HG03045 (cell line): Measurements from ENCODE around the gene FOXC1.

Source experiments
- ATAC-seq: cut with Tn5 transposase; IDR thresholded peaks from one replicate; pipeline ENCODE4 v1.9.1; 2021; ENCODE audit warnings: mild to moderate bottlenecking, moderate library complexity; ENCODE audit not compliant: unreplicated experiment

The FOXC1 gene

GRCh38 chr6:1611572-1612298, 2.0 kb downstream of the FOXC1 start:
- no peak for ATAC-seq

- ATAC-seq: no peak
Measured at GRCh38 chr6:1612299-1612973, 2.7 kb downstream of the FOXC1 start.

- no peak for ATAC-seq
Measured at GRCh38 chr6:1612974-1613306, 3.2 kb downstream of the FOXC1 start.

DNA sequence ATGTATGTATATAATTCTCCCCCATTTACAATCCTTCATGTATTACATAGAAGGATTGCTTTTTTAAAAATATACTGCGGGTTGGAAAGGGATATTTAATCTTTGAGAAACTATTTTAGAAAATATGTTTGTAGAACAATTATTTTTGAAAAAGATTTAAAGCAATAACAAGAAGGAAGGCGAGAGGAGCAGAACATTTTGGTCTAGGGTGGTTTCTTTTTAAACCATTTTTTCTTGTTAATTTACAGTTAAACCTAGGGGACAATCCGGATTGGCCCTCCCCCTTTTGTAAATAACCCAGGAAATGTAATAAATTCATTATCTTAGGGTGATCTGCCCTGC, 3.6 kb downstream of the FOXC1 start:
- no peak for ATAC-seq

GRCh38 chr6:1613688-1614447, 4.2 kb downstream of the FOXC1 start:
- no peak for ATAC-seq

DNA sequence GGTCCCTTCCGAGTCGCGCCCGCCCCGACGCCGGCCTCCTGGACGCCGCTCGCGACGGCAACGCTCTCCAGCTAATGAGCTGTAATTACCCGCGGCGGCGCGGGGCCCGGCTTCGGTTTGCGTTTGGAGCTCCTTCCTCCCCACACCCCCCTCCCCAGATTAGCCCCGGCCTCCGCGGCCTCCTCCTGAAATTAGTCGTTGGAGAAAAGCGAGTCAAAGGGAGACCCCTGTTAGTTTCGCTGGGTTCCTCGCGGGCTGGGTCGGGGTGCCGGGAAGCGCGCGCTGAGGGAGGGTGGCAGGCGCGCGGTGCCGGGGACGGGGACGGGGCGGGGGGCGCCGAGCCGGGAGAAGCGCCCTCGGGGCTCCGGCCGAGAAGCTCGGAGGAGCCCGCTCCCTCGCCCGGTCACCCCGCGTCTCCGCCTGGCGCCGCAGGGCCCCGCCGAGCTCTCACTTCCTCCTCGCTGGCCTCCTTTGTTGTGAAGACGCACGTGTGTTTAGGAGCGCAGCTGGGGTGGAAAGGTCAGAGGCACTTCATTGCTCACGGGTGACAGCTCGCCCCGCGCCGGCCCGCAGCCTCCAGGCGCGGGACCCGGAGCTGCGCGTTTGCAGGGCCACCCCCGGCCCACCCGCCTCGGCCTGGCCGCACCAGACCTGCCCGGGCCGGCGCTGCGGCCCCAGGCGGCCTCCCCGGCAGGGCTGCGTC, 4.9 kb downstream of the FOXC1 start:
- no peak for ATAC-seq

GRCh38 chr6:1615151-1615852, 5.6 kb downstream of the FOXC1 start:
- no peak for ATAC-seq

DNA sequence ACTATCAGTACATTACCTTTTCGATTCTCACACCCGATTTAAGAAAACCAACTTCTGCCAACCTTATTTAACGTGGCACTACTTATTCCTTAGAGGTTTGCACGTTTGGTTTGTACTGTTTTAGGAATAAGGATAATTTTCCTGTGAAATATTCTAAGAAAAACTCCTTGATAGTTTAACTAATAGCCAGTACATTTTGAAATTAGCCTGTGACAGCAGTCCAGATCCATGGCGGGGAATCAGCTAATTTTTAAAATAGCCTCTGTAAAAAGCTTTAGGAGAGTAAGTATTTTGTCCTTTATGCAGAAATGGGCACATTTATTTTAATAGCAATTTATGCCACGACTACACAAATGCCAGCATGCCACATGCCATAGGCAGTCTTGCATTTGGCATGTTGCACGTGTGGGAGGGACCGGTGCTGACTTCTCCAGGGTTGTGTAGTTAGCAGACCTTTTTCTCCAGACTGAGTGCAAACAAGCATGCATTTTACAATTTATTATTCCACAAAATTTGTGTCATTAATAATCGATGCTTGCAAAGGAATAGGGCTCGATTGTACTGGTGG, 6.2 kb downstream of the FOXC1 start:
- ATAC-seq: no peak

DNA sequence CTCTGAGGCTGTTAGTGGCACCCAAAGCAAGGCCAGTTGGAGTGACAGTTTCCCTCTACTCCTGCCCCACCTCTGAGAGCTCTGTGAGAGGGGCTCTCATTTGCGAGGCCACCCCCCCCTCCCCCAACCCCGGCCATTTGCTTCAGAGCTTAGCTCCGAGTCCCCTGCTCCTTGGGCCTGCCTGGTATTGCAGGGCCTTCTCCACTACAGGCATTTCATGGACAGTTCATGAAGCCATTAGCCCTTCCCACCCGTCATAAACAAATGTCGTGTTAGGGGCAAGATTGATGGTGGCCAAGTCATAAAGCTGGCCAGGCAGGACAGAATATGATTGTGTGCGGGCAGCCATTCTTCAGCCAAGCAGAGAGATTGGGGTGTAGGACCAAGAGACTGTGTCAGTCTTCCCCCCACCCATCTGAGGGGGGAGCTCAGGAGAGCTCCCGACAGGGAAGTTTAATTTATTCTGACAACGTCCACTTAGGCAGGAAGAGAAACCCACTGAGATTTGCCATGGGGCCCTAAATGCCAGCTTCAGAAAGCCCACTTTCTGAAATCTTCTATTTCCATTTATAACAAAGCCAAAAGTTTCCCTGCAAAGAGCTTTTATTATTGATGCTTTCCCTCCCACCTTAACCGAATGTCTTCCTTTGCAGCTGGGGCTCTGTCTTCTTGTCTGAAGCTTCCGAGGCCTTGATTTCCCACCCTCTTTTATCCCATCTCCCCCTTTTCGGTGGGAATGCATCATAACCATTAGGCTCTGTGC, 7.2 kb downstream of the FOXC1 start:
- ATAC-seq: no peak

DNA sequence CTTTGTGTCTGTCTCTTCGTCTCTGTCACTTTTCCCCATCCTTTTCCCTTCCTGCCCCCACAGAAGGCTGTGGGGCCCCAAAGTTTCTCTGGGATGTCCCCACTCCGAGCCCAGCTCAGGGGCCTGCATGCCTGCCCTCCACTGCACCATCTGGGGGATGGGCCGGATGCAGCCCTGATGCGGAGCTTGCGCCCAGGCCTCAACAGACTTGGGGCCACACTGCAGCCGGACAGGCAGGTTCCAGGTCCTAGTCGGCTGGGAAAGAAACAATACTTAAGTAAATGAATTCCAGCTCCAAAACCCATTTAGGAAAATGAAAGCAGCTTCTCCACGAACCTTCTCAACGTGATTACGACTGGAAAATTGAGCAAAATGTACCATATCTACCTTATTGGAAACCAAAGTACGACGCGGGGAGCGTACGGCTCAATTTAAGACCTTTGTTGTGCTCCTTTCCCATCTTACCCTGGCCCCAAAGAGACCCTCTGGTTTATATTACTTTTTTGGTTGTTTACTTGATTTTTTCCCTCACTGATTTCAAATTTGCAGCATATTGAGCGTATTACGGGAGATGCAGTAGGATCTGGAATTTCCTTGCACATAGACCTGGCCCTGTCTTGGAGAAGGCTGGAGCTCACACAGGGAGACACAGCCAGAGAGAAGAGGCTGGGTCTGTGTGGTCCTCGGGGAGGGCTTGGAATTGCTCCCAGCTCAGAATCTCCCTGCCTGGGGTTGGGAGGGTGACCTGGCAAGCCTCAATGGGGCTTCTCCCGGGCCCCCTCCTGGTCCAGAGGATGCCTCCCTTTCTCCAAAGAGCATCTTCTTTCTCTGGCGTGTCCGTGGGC, 8.0 kb downstream of the FOXC1 start:
- no peak for ATAC-seq

GRCh38 chr6:1618311-1619097, 8.8 kb downstream of the FOXC1 start:
- no peak for ATAC-seq

- ATAC-seq: no peak
Measured at GRCh38 chr6:1619098-1619672, 9.5 kb downstream of the FOXC1 start.

DNA sequence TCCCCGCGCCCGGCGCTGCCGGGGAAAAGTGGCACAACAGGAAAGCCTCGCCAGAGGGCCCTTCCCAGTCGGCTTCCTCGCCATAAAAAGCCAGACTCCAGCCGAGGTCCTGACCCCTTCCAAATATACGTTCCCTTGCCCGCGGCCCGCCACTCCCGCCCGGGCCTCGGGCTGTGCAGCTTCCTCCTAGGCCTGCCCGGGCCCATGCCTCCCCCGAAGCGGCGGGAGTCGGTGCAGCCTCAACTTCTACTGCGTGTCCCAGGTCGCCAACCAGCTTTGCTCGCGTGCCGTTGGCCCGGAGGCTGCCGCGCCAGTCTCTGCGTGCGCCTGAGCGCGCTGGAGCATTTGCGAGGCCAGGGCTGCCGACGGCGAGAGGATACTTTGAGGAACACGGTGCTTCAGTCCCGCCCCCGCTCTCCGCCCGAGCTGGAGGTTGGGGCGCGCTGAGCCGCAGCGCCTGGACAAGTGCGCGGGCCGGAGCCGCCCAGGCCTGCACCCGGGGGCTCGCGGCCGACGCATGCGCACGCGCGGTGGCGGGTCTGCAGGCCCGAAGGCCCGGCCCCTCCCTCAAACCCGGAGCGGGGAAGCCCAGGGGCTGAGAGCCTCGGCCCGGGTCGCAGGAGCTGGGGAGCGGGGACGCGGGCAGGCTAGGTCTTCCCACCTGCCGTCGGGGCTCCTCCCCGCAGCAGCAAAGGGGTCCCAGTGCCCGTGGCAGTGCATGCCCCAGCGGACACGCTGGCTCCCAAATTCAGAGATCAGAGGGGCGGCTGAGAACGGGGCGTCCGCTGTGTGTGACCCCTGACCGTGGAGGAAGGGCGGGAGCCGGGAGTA, 10.2 kb downstream of the FOXC1 start:
- ATAC-seq: no peak

DNA sequence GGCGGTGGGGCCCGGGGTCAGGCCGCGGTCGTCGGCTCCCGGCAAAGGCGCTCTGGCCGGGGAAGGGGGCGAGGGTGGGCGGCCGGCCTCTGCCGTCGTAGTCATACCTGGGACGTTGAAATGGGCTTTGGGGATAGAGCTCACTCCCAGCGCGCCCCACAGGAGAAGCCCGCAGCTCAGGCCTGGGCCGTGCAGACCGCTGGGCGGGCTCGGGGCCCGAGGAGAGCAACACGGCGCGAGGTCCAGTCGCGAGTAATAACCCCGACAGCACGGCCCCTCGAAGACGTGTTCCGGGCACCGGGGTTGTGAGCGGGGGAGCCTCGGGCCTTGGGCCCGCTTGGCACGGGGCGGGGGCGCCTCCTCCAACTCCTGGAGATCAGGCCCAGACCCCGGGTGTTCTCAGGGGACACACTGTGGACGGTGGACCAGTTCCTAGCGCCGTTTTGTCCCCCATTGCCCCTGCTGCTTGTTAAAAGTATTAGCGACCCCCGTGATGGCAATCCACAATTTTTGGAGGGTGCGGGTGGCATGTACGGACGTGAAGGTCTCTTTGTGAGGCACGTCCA, 10.9 kb downstream of the FOXC1 start:
- no peak for ATAC-seq

DNA sequence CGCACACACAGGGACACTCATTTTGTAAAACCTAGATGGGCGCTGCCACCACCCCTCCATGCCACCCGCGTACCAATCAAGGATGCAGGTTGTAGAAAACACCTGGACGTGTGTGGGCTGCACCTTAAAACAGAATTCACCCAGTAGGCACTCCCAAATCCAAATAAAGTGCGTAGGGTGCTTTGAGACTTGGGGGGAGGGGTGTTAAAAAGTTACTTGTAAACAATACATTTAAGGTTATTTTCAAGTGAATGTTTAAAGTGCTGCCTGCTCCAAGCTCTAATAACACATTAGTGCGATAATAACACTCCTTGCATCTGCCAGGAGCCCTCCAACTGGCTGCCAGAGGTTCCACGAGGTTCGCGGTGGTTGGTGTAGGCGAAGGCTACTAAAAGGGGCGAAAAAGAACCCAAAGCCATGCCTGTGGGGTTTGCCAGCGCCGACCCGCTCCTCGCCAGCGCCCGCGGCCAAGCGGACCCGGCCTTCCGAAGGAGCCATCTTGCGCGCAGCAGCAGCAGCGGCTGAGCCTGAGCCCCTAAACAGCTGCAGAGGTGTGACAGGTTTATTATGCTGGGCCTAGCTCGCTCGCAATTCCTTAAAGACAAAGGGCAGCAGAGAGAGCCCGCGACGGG, 11.5 kb downstream of the FOXC1 start:
- no peak for ATAC-seq

- ATAC-seq: no peak
Measured at GRCh38 chr6:1622220-1622850, 12.6 kb downstream of the FOXC1 start.
